HCEC 1CT (cell line): Measurements from ENCODE around the gene SH2D3A.
"Not testable (repeated sequence)": the region's sequence is repeated elsewhere in the genome, so short reads cannot be mapped to it uniquely, and the experiment has no call there.

ENCODE experiments used
- DNase-seq: peaks from one replicate; pipeline ENCODE4 v3.0.0-alpha.2; 2017

The SH2D3A gene

GRCh38 chr19:6767357-6768235 lies at the start of gene SH2D3A:
Gene SH2D3A, minus strand, starts transcription at chr19:6767435. Its CDS starts 3,687 bp downstream, at chr19:6763748.
- no peak for DNase-seq

- no peak for DNase-seq
Observed at GRCh38 chr19:6813659-6814058, 46.4 kb upstream of the SH2D3A start.

GRCh38 chr19:6812612-6813011 lies 45.4 kb upstream of the SH2D3A start:
- DNase-seq = no peak

GRCh38 chr19:6811906-6812305 lies 44.7 kb upstream of the SH2D3A start:
- DNase-seq = peak; percentile 68

- peak; percentile 15 for DNase-seq
Observed at GRCh38 chr19:6811378-6811777, 44.1 kb upstream of the SH2D3A start.

- no peak for DNase-seq
Observed at GRCh38 chr19:6809262-6809661, 42.0 kb upstream of the SH2D3A start.

GRCh38 chr19:6808494-6808893 lies 41.3 kb upstream of the SH2D3A start:
- DNase-seq = no peak

- DNase-seq = no peak
Observed at GRCh38 chr19:6807291-6807690, 40.1 kb upstream of the SH2D3A start.

- no peak for DNase-seq
Observed at GRCh38 chr19:6806488-6806887, 39.3 kb upstream of the SH2D3A start.

- DNase-seq = no peak
Observed at GRCh38 chr19:6803036-6803404, 35.8 kb upstream of the SH2D3A start.

- DNase-seq = peak; percentile 50
Observed at GRCh38 chr19:6802336-6803035, 35.3 kb upstream of the SH2D3A start.

- no peak for DNase-seq
Observed at GRCh38 chr19:6801485-6802086, 34.4 kb upstream of the SH2D3A start.

GRCh38 chr19:6800991-6801484 lies 33.8 kb upstream of the SH2D3A start:
- DNase-seq = peak; percentile 59

- not testable (repeated sequence) for DNase-seq
Observed at GRCh38 chr19:6800160-6800790, 33.0 kb upstream of the SH2D3A start.

GRCh38 chr19:6797646-6798045 lies 30.4 kb upstream of the SH2D3A start:
- DNase-seq = no peak

GRCh38 chr19:6796278-6796677 lies 29.0 kb upstream of the SH2D3A start:
- DNase-seq = no peak

GRCh38 chr19:6794686-6795431 lies 27.6 kb upstream of the SH2D3A start:
- no peak for DNase-seq

GRCh38 chr19:6793973-6794372 lies 26.7 kb upstream of the SH2D3A start:
- DNase-seq = no peak

- DNase-seq = no peak
Observed at GRCh38 chr19:6793411-6793810, 26.2 kb upstream of the SH2D3A start.

- DNase-seq = no peak
Observed at GRCh38 chr19:6791237-6791636, 24.0 kb upstream of the SH2D3A start.

GRCh38 chr19:6790194-6791128 lies 23.2 kb upstream of the SH2D3A start:
- DNase-seq = no peak
